ENCODE data around the gene IRF1. TPM values are rescaled to one million over a fixed set of nuclear protein-coding genes. Genes with fewer than 3 reads are reported as not detected.

The IRF1 gene
- total and polyA plus RNA-seq, 5 donors from 2014 or later: 160 to 924 (median 190) TPM

- DNase-seq: no peak
- H3K27me3 ChIP-seq (ENCODE audit: control insufficient read depth, insufficient read depth, low read length): no peaks in the 10 kb centered on the region
- peaks cover 10% of the 10 kb centered on the region for H3K27me3 Mint-ChIP-seq
- peak overlapping the region in 3 of 4 donors; percentile 13 to 76 (median 41) for H3K4me3 Mint-ChIP-seq
- no peak overlapping the region for H3K4me3 ChIP-seq (ENCODE audit: low read depth, low read length)
- H3K9me3 ChIP-seq (ENCODE audit: control insufficient read depth in 2 of 2, low read length in 2 of 2): no peaks in the 10 kb centered on the region
- H3K27ac Mint-ChIP-seq: peak overlapping the region; percentile 96
- H3K4me1 Mint-ChIP-seq: peaks cover 27 to 96% (median 67%) of the 10 kb centered on the region in 4 donors
- H3K27ac ChIP-seq (ENCODE audit: insufficient read depth, low read length, poor library complexity, severe bottlenecking): peak overlapping the region; percentile 87
- no peak for ATAC-seq (ENCODE audit: low read depth in 2 of 2)
- no peaks in the 10 kb centered on the region for H3K36me3 ChIP-seq (ENCODE audit: control insufficient read depth, insufficient read depth, low read length)
- peaks cover 97% of the 10 kb centered on the region for H3K4me1 ChIP-seq (ENCODE audit: control insufficient read depth, insufficient read depth, low read length, poor library complexity, severe bottlenecking)
- H3K9me3 Mint-ChIP-seq: peaks cover 0 to 4% (median 0%) of the 10 kb centered on the region in 7 donors
- peaks cover 4% of the 10 kb centered on the region for H3K36me3 Mint-ChIP-seq
Observed at GRCh38 chr5:132470596-132470995, 20.0 kb downstream of the IRF1 start.

GRCh38 chr5:132470010-132470392 is 20.6 kb downstream of the IRF1 start:
- Mint-ChIP-seq H3K36me3 (peaks cover 4% of the 10 kb centered on the region), H3K9me3 (peaks cover 0 to 4% (median 0%) of the 10 kb centered on the region in 7 donors), H3K4me3 (peak overlapping the region in 3 of 4 donors; percentile 34 to 79 (median 76)), H3K4me1 (peaks cover 29 to 98% (median 70%) of the 10 kb centered on the region in 4 donors), H3K27ac (peak overlapping the region; percentile 45 to 96 (median 96)), H3K27me3 (peaks cover 9% of the 10 kb centered on the region)
- Histone ChIP-seq H3K27me3 (ENCODE audit: control insufficient read depth, insufficient read depth, low read length) (no peaks in the 10 kb centered on the region), H3K9me3 (ENCODE audit: control insufficient read depth in 2 of 2, low read length in 2 of 2) (no peaks in the 10 kb centered on the region), H3K27ac (ENCODE audit: insufficient read depth, low read length, poor library complexity, severe bottlenecking) (no peak overlapping the region), H3K4me1 (ENCODE audit: control insufficient read depth, insufficient read depth, low read length, poor library complexity, severe bottlenecking) (peaks cover 97% of the 10 kb centered on the region), H3K36me3 (ENCODE audit: control insufficient read depth, insufficient read depth, low read length) (no peaks in the 10 kb centered on the region), H3K4me3 (ENCODE audit: low read depth, low read length) (no peak overlapping the region)
- ATAC-seq (ENCODE audit: low read depth in 2 of 2) (no peak), DNase-seq (no peak)

- no peak for DNase-seq
- Mint-ChIP-seq H3K4me1 (peaks cover 30 to 98% (median 69%) of the 10 kb centered on the region in 4 donors), H3K27ac (peak overlapping the region; percentile 45 to 96 (median 96)), H3K27me3 (peaks cover 4% of the 10 kb centered on the region), H3K9me3 (peaks cover 0 to 4% (median 0%) of the 10 kb centered on the region in 7 donors), H3K36me3 (peaks cover 4% of the 10 kb centered on the region), H3K4me3 (peak overlapping the region in 2 of 4 donors; percentile 11 to 76)
- Histone ChIP-seq H3K27me3 (ENCODE audit: control insufficient read depth, insufficient read depth, low read length) (no peaks in the 10 kb centered on the region), H3K36me3 (ENCODE audit: control insufficient read depth, insufficient read depth, low read length) (no peaks in the 10 kb centered on the region), H3K4me1 (ENCODE audit: control insufficient read depth, insufficient read depth, low read length, poor library complexity, severe bottlenecking) (peaks cover 97% of the 10 kb centered on the region), H3K9me3 (ENCODE audit: control insufficient read depth in 2 of 2, low read length in 2 of 2) (no peaks in the 10 kb centered on the region), H3K4me3 (ENCODE audit: low read depth, low read length) (no peak overlapping the region), H3K27ac (ENCODE audit: insufficient read depth, low read length, poor library complexity, severe bottlenecking) (no peak overlapping the region)
- no peak for ATAC-seq (ENCODE audit: low read depth in 2 of 2)
Observed at GRCh38 chr5:132469380-132470009, 21.1 kb downstream of the IRF1 start.

- H3K36me3 ChIP-seq (ENCODE audit: control insufficient read depth, insufficient read depth, low read length): no peaks in the 10 kb centered on the region
- H3K36me3 Mint-ChIP-seq: peaks cover 4% of the 10 kb centered on the region
- no peaks in the 10 kb centered on the region for H3K27me3 Mint-ChIP-seq
- H3K27ac ChIP-seq (ENCODE audit: insufficient read depth, low read length, poor library complexity, severe bottlenecking): peak overlapping the region; percentile 81
- H3K4me3 Mint-ChIP-seq: peak overlapping the region in 1 of 4 donors; percentile 96
- H3K9me3 ChIP-seq (ENCODE audit: control insufficient read depth in 2 of 2, low read length in 2 of 2): no peaks in the 10 kb centered on the region
- DNase-seq (no peak), ATAC-seq (ENCODE audit: low read depth in 2 of 2) (no peak)
- peaks cover 31 to 98% (median 70%) of the 10 kb centered on the region in 4 donors for H3K4me1 Mint-ChIP-seq
- peak overlapping the region; percentile 28 to 96 (median 96) for H3K27ac Mint-ChIP-seq
- H3K27me3 ChIP-seq (ENCODE audit: control insufficient read depth, insufficient read depth, low read length): no peaks in the 10 kb centered on the region
- peaks cover 0 to 4% (median 0%) of the 10 kb centered on the region in 7 donors for H3K9me3 Mint-ChIP-seq
- peaks cover 97% of the 10 kb centered on the region for H3K4me1 ChIP-seq (ENCODE audit: control insufficient read depth, insufficient read depth, low read length, poor library complexity, severe bottlenecking)
- no peak overlapping the region for H3K4me3 ChIP-seq (ENCODE audit: low read depth, low read length)
Observed at GRCh38 chr5:132468656-132469379, 21.8 kb downstream of the IRF1 start.

GRCh38 chr5:132467287-132467984 is 23.1 kb downstream of the IRF1 start:
- peak overlapping the region; percentile 47 for H3K4me3 ChIP-seq (ENCODE audit: low read depth, low read length)
- ATAC-seq (ENCODE audit: low read depth in 2 of 2) (no peak), DNase-seq (no peak)

GRCh38 chr5:132466433-132467286 is 23.9 kb downstream of the IRF1 start:
- Mint-ChIP-seq H3K4me3 (peak overlapping the region; percentile 82 to 96 (median 84)), H3K36me3 (peaks cover 10% of the 10 kb centered on the region), H3K27ac (peak overlapping the region; percentile 70 to 97 (median 95)), H3K27me3 (no peaks in the 10 kb centered on the region), H3K4me1 (peaks cover 32 to 98% (median 68%) of the 10 kb centered on the region in 4 donors), H3K9me3 (peaks cover 0 to 4% (median 0%) of the 10 kb centered on the region in 7 donors)
- peak overlapping the region; percentile 83 for H3K4me3 ChIP-seq (ENCODE audit: low read depth, low read length)
- no peaks in the 10 kb centered on the region for H3K9me3 ChIP-seq (ENCODE audit: control insufficient read depth in 2 of 2, low read length in 2 of 2)
- H3K27ac ChIP-seq (ENCODE audit: insufficient read depth, low read length, poor library complexity, severe bottlenecking): peak overlapping the region; percentile 81
- H3K36me3 ChIP-seq (ENCODE audit: control insufficient read depth, insufficient read depth, low read length): no peaks in the 10 kb centered on the region
- peak; percentile 73 to 76 for ATAC-seq (ENCODE audit: low read depth in 2 of 2)
- peak; percentile 47 to 87 (median 70) for DNase-seq
- no peaks in the 10 kb centered on the region for H3K27me3 ChIP-seq (ENCODE audit: control insufficient read depth, insufficient read depth, low read length)
- peaks cover 86% of the 10 kb centered on the region for H3K4me1 ChIP-seq (ENCODE audit: control insufficient read depth, insufficient read depth, low read length, poor library complexity, severe bottlenecking)

More at GRCh38 chr5:132467287-132467984, 23.1 kb downstream of the IRF1 start:
- Mint-ChIP-seq H3K9me3 (peaks cover 0 to 4% (median 0%) of the 10 kb centered on the region in 7 donors), H3K4me3 (peak overlapping the region in 3 of 4 donors; percentile 82 to 96 (median 86)), H3K36me3 (peaks cover 8% of the 10 kb centered on the region), H3K27me3 (no peaks in the 10 kb centered on the region), H3K27ac (peak overlapping the region; percentile 70 to 97 (median 95)), H3K4me1 (peaks cover 32 to 98% (median 66%) of the 10 kb centered on the region in 4 donors)
- Histone ChIP-seq H3K9me3 (ENCODE audit: control insufficient read depth in 2 of 2, low read length in 2 of 2) (no peaks in the 10 kb centered on the region), H3K36me3 (ENCODE audit: control insufficient read depth, insufficient read depth, low read length) (no peaks in the 10 kb centered on the region), H3K27ac (ENCODE audit: insufficient read depth, low read length, poor library complexity, severe bottlenecking) (peak overlapping the region; percentile 81), H3K27me3 (ENCODE audit: control insufficient read depth, insufficient read depth, low read length) (no peaks in the 10 kb centered on the region), H3K4me1 (ENCODE audit: control insufficient read depth, insufficient read depth, low read length, poor library complexity, severe bottlenecking) (peaks cover 93% of the 10 kb centered on the region)

Data from CD4-positive, CD25-positive, alpha-beta regulatory T cell (primary cell).